Activated CD4-positive, alpha-beta T cell treated with anti-CD3 and anti-CD28 coated beads, Interleukin-2, amount 50 U/mL, for 16 hours (primary cell): ENCODE measurements around the gene RNF17.

ENCODE experiments used
- DNase-seq: peaks from one replicate; pipeline ENCODE4 v3.0.0-alpha.2; 2020

The RNF17 gene

GRCh38 chr13:24906268-24906667 lies 142.3 kb downstream of the RNF17 start:
- no peak for DNase-seq

- DNase-seq, result no peak
Observed at GRCh38 chr13:24910502-24911132, 146.6 kb downstream of the RNF17 start.

DNA sequence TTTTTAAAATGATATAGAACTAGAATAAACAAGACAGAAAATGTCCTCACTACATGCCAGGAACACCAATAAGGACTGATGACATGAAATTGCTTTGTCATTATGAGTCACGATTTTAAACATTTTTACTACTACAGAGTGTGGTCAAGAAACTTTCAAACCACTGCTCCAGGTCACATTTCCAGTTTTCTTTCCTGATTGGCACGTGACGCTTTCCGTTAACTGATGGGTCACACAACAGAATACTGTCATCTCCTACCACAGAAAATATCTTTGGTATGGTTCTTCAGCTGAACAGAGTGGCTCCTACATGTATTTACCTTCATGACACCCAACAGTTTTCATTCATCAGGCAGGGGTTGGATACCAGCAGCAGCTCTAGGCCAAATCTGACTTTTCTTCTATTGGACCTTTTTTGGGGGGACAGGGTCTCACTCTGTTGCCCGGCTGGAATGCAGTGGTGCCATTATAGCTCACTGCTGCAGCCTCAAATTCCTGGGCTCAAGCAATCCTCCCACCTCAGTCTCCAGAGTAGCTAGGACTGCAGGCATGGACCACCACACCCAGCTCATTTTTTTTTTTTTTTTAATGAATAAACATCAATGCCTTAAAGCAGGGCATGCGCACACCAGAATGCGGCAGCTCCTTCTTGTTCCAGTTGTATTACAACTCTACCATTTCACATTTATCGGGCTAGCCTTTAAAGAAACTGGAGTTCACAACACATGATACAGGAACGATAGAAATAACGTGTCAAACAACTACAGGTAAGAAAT lies 147.4 kb downstream of the RNF17 start:
- peak; percentile 72 for DNase-seq

GRCh38 chr13:24916464-24916863 lies 152.5 kb downstream of the RNF17 start:
- no peak for DNase-seq

DNA sequence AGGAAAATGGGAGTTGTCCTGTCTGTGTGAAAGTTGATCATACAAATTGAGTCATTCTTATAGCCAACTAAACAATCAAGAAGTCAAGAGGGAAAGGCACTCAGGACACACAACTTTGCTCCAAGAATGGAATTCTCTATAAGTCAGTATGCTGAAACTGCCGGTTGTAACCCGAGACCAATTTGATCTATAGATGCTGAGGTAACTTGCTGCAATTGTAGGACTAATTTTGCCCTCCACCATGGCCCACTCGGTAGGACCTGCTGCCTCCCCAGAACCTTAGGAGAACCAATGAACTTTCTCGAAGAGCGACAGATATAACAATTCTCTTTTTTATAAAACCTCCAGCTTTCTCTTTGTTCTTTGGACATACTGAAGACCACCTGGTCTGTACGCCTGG lies 157.0 kb downstream of the RNF17 start:
- no peak for DNase-seq

- DNase-seq, result no peak
Observed at GRCh38 chr13:24921881-24922280, 157.9 kb downstream of the RNF17 start.

DNA sequence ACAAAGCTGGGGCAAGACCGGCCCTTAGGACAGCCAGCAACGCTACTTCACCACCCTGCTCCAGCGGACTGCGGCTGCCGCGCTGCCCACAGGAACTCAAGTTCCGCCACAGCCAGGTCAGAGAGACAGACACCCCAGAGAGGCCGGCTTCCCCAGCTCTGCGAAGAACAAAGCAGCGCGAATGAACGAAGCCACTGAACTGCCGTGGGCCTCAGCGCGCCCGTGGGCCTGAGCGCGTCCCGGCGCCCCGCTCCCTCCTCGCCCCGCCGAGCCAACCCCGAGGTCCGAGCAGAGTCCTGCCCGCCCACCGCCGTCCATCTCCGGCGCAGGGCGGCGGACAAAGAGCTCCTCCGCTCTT lies 158.4 kb downstream of the RNF17 start:
- DNase-seq, result peak; percentile 28

DNA sequence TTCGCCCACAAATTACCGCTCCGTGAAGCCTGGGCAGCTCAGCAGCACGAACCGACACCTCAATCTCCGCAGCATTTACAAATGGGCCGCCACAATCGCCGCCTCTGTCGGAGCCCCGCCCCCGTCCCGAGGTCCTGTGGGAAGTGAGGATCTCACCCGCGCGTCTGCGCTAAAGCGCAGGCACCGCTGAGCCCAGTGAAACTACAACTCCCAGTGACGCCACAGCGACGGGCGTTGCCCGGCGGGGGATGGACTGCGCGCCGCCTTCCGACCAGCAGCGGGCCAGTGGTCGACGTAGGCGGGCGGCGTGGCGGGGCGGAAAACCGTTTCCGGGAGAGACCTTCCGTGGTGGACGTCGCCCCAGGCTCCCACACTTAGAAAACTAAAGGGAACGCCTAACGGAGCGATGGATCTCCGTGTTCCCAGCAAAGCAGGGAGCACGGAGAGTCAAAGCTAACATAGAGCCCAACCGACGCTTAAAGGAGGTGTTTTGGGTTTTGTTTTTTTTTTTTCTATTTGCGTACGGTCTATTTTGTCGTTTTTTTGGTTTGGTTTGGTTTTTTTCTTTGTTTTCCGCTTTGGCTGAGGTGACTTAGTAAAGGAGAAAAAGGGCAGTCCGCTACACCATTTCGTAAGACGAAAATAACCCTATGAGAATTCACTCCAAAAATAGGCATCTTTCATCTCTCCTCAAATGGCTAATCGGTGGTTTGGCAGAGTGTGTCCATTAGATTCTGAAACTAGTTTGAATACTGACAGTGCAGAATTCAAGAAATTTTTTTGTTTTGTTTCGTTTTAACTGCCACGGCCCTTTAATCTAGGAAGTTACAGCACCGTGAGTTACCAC lies 159.0 kb downstream of the RNF17 start:
- DNase-seq, result peak; percentile 98

DNA sequence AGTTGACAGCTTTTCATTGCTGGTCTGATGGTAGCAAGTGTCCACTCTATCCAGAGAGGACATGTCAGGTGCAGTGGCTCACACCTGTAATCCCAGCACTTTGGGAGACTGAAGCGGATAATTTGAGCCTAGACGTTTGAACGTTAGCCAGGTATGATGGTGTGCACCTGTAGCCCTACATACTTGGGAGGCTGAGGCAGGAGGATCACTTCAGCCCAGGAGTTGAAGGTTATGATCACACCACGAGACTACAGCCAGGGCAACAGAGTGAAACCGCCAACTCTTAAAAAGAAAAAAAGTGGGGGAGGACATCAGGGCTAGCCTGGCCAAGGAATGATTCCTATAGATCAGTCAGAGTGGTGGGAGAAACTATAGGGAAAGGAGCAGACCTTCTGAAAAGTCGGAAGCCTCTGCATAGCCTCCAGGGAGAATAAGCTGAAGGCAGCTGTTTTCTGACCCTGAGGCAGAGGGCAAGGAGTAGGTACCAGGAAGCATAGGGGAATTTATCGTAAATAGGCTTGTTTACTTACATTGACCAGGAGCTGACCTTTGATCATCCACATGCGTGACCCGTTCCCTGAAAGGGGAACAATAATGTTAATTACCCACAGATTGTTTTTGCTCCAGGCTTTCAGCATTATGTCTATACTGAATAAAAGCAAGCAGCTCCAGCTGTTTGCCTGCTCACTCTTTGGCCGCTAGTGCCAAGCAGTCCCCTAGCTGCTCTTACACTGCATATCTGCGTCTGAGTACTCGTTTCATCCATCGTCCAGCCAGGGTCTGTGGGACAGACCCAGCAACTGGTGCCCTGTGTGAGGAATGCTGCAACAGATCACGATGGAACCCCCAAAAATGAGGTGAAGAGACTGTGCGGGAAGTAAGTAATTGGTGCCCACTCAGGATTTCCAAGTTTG lies 161.6 kb downstream of the RNF17 start:
- no peak for DNase-seq

- DNase-seq, result no peak
Observed at GRCh38 chr13:24927810-24928404, 163.9 kb downstream of the RNF17 start.

- DNase-seq, result no peak
Observed at GRCh38 chr13:24929196-24929595, 165.2 kb downstream of the RNF17 start.
